ENCODE results near the gene PSMD9.

PSMD9 gene

DNA sequence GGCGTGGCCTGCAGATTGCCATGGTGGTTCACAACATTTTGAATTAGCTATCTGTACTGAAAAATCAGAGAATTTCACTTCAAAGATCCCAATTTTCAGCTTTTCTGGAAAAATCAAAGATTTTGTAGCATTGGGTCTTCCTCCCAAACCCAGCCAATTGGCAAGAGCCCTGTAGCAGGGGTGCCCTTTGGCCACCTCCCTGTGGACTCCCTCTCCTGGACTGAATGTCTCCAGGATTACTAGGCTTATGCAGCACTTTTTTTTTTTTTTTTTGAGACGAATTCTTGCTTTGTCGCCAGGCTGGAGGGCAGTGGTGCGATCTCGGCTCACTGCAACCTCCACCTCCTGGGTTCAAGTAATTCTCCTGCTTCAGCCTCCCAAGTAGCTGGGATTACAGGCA lies 9.7 kb downstream of the PSMD9 start:
- Histone ChIP-seq H3K9ac (no peak overlapping the region), H3K79me2 (peaks cover 4% of the 10 kb centered on the region), H3K27me3 (ENCODE audit: control insufficient read depth, insufficient read depth, low read length) (no peaks in the 10 kb centered on the region), H3K4me2 (ENCODE audit: low read length) (no peak overlapping the region), H3K27ac (no peak overlapping the region), H3K36me3 (ENCODE audit: control insufficient read depth, insufficient read depth, low read length) (no peaks in the 10 kb centered on the region), H3K4me1 (no peaks in the 10 kb centered on the region), H3K4me3 (ENCODE audit: low read depth, low read length) (no peak overlapping the region), H3K9me3 (ENCODE audit: control insufficient read depth, low read length) (no peaks in the 10 kb centered on the region), H2AFZ (no peak overlapping the region)
- no peak for TF ChIP-seq CTCF (IDR thresholded peaks at IDR 0.05)

- Histone ChIP-seq H3K27ac (no peak overlapping the region), H3K4me3 (ENCODE audit: low read depth, low read length) (no peak overlapping the region), H3K9me3 (ENCODE audit: control insufficient read depth, low read length) (no peaks in the 10 kb centered on the region), H3K27me3 (ENCODE audit: control insufficient read depth, insufficient read depth, low read length) (no peaks in the 10 kb centered on the region), H3K36me3 (ENCODE audit: control insufficient read depth, insufficient read depth, low read length) (no peaks in the 10 kb centered on the region), H3K4me2 (ENCODE audit: low read length) (no peak overlapping the region), H3K4me1 (no peaks in the 10 kb centered on the region), H3K9ac (no peak overlapping the region), H3K79me2 (peaks cover 4% of the 10 kb centered on the region), H2AFZ (no peak overlapping the region)
- no peak for TF ChIP-seq CTCF (IDR thresholded peaks at IDR 0.05)
Measured at GRCh38 chr12:121899590-121899989, 11.0 kb downstream of the PSMD9 start.

- Histone ChIP-seq H3K9me3 (ENCODE audit: control insufficient read depth, low read length) (no peaks in the 10 kb centered on the region), H3K36me3 (ENCODE audit: control insufficient read depth, insufficient read depth, low read length) (no peaks in the 10 kb centered on the region), H3K27ac (no peak overlapping the region), H3K79me2 (peaks cover 4% of the 10 kb centered on the region), H2AFZ (no peak overlapping the region), H3K9ac (no peak overlapping the region), H3K27me3 (ENCODE audit: control insufficient read depth, insufficient read depth, low read length) (no peaks in the 10 kb centered on the region), H3K4me2 (ENCODE audit: low read length) (no peak overlapping the region), H3K4me1 (no peaks in the 10 kb centered on the region), H3K4me3 (ENCODE audit: low read depth, low read length) (no peak overlapping the region)
- no peak for TF ChIP-seq CTCF (IDR thresholded peaks at IDR 0.05)
Measured at GRCh38 chr12:121903202-121903601, 14.6 kb downstream of the PSMD9 start.

DNA sequence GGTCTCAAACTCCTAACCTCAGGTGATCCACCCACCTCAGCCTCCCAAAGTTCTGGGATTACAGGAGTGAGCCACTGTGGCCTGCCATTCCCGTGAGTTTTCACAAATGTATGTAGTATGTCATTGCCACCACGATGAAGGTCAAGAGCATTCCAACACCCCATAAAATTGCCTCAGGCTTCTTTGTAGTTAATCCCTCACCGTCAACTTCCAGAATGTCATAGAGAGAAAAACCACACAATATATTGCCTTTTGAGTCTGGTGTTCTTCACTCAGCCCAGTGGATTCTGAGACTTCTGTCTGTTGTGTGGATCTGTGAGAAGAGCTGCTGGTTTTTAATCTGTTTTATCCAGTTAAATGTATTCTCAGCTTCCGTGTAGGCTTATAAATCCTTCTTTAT lies 17.2 kb downstream of the PSMD9 start:
- Histone ChIP-seq H3K4me1 (no peaks in the 10 kb centered on the region), H3K9ac (no peak overlapping the region), H3K9me3 (ENCODE audit: control insufficient read depth, low read length) (no peaks in the 10 kb centered on the region), H3K79me2 (peaks cover 4% of the 10 kb centered on the region), H3K4me3 (ENCODE audit: low read depth, low read length) (no peak overlapping the region), H3K27ac (no peak overlapping the region), H3K4me2 (ENCODE audit: low read length) (no peak overlapping the region), H2AFZ (no peak overlapping the region), H3K36me3 (ENCODE audit: control insufficient read depth, insufficient read depth, low read length) (no peaks in the 10 kb centered on the region), H3K27me3 (ENCODE audit: control insufficient read depth, insufficient read depth, low read length) (no peaks in the 10 kb centered on the region)
- TF ChIP-seq CTCF (IDR thresholded peaks at IDR 0.05) = no peak

DNA sequence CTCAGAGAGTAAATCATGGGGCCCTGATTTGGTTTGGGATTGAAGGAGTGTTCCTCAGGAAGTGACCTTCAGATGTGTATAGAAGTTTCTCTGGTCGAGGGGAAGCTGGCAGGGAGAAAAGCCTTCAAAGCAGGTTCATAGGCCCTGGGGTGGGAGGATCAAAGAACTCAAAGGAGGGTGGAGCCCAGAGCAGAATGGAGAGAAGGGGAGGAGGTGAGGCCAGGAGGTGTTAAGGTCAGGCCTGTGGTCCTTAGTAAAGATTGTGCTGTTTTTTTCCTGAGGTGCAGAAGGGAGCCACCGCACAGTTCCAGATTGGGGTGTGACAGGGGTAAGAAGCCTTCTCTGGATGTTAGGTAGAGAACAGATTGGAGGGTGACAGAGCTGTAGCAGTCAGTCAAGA lies 20.1 kb downstream of the PSMD9 start:
- Histone ChIP-seq H3K4me2 (ENCODE audit: low read length) (no peak overlapping the region), H3K36me3 (ENCODE audit: control insufficient read depth, insufficient read depth, low read length) (no peaks in the 10 kb centered on the region), H2AFZ (no peak overlapping the region), H3K4me3 (ENCODE audit: low read depth, low read length) (no peak overlapping the region), H3K79me2 (peaks cover 3% of the 10 kb centered on the region), H3K27me3 (ENCODE audit: control insufficient read depth, insufficient read depth, low read length) (no peaks in the 10 kb centered on the region), H3K9me3 (ENCODE audit: control insufficient read depth, low read length) (no peaks in the 10 kb centered on the region), H3K4me1 (no peaks in the 10 kb centered on the region), H3K9ac (no peak overlapping the region), H3K27ac (no peak overlapping the region)
- TF ChIP-seq CTCF (IDR thresholded peaks at IDR 0.05) = no peak

All from parathyroid adenoma (tissue), 2 donors.